ENCODE results near the gene KDM1A. TPM values are rescaled to one million over a fixed set of nuclear protein-coding genes. Genes with fewer than 3 reads are reported as not detected.

KDM1A gene
- total and polyA plus RNA-seq, 2 of the 13 experiments (the other 11 are each of a cell fraction or from before 2014, with no cell fraction given) = 81.3 to 173 TPM

- TF ChIP-seq MLXIP (CRISPR knock-in tag; IDR thresholded peaks at IDR 0.05; ENCODE audit: borderline replicate concordance) (no peak), ZFX (CRISPR knock-in tag; IDR thresholded peaks at IDR 0.05; ENCODE audit: low read depth) (no peak), ZNF362 (CRISPR knock-in tag; IDR thresholded peaks at IDR 0.05; ENCODE audit: borderline replicate concordance) (no peak), RAD51 (IDR thresholded peaks at IDR 0.05; ENCODE audit: borderline replicate concordance) (no peak), MATR3 (CRISPR knock-in tag; IDR thresholded peaks at IDR 0.05) (no peak), KDM1A (CRISPR knock-in tag; IDR thresholded peaks at IDR 0.05) (no peak), SPEN (CRISPR knock-in tag; IDR thresholded peaks at IDR 0.05; ENCODE audit: low read depth) (no peak), E2F5 (CRISPR knock-in tag; conservative IDR thresholded peaks at IDR 0.05) (no peak), HIVEP1 (CRISPR knock-in tag; IDR thresholded peaks at IDR 0.05) (no peak)
Observed at GRCh38 chr1:23039308-23039826, 20.1 kb downstream of the KDM1A start (continued).

Data from HepG2 (cell line).